HG02938 (cell line): ENCODE results near the gene DGKG.
A peak's percentile ranks its signal among the peaks of the same experiment; 100 is the strongest.

Source experiments
- ATAC-seq: cut with Tn5 transposase; IDR thresholded peaks from one replicate; pipeline ENCODE4 v1.9.1; 2021; ENCODE audit warnings: mild to moderate bottlenecking, moderate library complexity; ENCODE audit not compliant: unreplicated experiment

Gene DGKG

DNA sequence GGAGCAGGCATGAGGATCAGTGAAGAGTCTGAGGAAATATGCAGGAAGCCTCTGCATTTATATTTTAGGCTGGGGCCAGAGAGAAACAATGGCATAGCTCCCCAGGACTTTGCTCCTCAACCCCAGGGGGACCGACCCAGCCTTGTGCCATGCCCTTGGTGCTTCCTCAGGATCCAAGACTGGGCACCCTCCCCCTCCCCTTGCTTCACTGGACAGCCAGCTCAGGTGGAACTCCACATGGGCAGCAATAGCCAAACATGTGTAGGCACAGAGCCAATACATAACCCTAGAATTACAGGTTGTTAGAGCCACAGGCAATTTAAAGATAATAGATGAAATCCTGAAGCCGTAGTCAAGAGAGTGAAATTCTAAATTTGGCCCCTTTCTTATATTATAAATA lies 180.1 kb downstream of the DGKG start:
- no peak for ATAC-seq

DNA sequence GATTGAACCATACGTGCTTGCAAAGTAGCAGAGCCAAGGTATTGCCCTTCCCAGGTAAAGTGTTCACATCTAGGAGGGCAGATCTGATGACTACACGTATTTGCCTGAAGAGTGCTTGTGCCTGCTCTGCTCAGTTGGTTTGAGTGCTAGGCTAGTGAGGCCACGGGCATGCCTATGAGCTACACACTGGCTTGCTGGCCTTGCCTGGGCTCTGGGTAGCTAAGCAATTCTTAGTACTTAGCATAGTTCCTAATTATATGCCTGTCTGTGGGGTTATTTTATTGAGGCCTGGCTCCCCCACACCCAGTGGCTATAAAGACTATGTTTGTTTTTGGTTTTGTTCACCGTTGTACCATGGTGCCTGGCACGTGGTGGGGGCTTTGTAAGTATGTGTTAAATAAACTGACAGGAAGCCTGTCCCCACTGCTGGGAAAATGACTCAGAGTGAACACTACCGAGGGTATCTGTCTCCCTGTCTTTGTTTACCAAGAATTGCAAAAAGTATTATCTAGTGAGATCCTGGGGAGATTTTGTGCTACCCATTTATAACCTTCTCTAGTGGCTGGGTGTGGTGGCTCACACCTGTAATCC lies 181.0 kb downstream of the DGKG start:
- ATAC-seq, result no peak

DNA sequence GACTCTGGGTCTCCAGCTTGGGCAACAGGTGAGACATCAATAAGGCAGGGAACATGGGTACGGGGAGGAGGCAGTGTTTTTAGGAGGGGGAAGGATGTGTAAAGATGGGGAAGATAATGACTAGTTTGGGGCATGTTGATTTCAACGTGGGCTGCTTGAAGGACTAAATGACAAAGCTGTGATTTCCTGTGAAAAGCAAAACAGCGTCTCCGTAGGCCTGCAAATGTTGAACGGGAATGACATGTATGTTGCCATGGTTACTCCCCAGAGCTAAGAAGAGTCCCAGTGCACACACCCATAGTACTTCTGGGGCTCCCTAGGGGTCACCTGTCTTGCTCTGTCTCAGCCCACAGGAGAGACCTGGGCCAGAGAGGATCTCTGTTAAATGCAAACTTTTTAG lies 181.9 kb downstream of the DGKG start:
- ATAC-seq, result no peak

DNA sequence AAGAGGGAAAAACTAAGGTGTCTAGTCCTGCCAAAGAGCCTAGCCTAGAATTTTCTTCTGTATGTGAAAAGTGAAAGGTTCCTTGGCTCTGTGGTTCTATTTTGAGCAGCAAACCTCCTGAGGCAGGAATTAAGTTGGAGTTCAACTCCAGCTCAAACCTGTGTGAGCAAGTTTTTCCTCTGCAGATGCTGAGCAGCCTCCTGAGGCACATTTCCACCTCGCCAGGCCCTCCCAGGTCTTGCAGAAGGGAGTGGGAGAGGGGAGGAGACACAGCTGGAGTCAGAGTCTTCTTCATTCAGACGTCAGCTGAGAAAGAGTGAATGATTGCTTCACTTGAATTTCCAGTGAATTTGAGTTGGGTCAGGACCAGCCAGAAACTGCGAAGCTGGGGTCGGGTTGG lies 183.6 kb downstream of the DGKG start:
- ATAC-seq, result no peak

DNA sequence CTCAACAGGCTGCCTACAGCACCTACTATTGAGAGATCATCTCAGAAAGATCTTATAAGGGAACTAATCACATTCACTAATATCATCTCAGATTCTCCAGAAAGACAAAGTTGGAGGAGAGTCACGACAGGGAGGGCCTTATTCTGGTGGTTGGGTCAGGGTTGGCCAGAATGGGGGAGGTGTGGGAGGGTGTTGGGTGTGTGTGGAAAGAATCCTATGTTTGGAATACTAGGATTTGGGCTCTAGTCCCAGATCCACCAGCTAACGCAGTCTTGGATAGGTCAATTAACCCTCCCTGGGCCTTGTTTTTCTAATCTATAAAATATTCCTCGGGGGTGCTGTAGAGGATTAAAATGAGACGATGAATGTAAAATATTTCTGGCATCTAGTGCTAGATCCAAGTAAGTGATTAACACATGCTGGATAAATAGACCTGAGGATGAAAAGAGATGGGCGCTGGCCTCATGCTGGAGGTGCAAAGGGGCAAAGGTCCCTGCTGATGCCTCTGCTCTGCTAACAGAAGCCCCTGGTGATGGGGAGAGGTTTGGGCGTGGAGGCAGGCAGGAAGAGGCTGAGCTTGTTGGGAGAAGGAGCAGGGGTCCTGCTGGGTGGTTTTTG lies 185.6 kb downstream of the DGKG start:
- no peak for ATAC-seq

DNA sequence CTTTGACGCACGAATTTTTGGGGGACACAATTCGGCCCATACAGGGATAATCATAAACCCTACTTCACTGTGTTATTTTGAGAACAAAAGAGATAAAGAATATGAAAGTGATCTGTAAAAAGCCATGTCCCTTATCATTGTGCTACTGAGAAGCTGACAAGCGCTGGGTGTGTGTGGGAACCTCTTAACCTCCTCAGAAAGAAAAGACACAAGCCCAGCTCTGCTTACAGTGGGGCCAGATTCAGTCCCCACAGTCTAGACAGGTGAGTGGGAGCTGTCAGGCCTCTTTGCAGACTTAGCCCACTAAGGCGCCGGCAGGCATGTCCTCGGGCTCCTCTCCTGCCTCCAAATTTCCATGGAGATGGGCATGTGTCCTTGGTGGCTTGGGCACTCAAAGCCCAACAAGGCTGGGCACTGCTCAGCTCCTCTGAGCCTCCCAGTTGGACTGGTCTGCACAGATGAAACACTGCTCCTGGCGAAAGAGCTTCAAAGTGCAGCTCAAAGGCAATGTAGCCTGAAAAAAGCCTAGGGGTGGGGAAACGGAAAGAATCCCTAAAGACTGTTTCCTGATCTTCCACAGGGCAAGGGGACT lies 188.7 kb downstream of the DGKG start:
- no peak for ATAC-seq

DNA sequence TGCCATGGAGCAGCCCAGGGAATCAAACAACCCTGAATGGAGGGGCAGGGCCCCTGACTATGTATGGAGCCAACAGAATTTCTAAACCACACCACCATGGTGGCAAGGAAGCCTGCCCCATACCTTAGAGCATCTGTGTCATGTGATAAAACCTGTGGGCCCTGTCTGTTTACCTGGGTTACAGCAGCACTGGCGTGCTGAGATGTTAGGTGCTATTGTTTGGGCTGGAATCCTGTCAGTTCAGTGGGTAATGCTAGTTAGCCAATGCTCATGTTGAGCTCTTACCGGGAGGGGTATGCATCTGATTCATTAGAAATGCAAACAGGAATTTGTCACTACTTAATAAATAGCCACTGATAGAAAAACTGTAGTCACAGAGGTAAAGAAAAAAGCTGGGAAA lies 189.7 kb downstream of the DGKG start:
- no peak for ATAC-seq

DNA sequence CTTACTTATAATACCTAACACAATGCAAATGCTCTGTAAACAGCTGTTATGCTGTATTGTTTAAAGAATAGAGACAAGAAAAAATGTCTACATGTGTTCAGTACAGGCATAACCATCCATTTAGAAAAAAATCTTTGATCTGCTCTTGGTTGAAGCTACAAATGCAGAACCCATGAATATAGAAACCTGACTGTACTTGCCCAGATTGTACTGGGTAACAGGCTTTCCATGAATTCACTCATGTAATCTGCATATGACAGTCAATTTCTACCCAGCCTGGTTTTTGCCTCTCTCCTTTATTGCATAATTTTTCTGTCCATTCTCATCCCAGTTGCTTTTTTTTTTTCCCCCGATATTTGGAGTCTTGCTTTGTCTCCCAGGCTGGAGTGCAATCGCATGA lies 190.5 kb downstream of the DGKG start:
- ATAC-seq, result no peak

DNA sequence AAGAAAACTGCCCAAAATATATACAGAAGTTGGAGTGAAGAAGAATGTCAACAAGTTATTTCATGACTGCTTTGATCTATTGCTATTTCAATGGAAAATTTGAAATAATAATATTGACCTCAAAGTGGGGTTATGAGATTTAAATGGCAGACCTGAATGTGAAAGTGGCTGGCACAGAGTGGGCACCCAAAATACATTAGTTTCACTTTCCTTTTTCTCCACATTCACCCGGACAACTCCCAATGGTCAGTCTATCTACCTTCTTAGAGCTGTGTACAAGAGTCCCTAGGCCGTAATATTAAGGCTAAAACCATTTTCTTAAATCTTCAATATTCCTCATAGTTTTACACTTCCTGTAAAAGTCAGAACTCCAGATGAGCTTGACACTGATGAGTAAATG lies 191.5 kb downstream of the DGKG start:
- no peak for ATAC-seq

DNA sequence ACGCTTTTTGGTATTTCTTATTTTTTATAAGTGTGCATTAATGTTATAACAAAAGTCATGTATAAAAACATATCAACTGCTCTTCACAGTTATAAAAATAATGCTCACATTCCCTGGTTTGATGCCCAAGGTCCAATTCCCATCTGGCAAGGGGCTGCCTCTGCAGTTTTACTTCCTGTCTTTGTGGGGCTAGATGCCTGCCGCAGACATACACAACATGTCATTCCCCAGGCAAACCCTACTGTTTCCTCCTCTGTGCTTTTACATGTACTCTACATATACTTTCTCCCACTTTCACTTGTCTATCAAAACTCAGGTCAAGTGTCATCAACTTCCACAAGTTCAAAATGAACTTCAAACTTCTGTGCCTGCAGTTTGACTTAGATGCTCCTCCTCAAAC lies 192.7 kb downstream of the DGKG start:
- no peak for ATAC-seq

DNA sequence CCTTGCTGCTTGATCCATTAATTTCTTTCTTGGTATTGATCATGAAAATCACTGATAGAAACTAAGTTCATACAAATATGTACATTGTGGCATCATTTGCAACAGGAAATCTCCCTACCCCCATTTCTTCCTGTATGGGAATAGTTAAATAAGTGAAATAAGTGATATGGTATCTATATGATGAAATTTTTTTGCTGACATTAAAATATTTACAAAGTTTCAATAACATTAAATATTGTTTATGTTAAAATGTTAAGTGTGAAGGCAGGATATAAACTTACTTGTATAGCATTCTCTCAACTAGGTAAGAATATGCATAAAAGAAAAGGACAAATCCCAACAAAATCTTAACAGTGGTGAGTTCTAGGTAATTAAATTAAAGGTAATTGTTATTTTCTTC lies 193.1 kb downstream of the DGKG start:
- no peak for ATAC-seq

DNA sequence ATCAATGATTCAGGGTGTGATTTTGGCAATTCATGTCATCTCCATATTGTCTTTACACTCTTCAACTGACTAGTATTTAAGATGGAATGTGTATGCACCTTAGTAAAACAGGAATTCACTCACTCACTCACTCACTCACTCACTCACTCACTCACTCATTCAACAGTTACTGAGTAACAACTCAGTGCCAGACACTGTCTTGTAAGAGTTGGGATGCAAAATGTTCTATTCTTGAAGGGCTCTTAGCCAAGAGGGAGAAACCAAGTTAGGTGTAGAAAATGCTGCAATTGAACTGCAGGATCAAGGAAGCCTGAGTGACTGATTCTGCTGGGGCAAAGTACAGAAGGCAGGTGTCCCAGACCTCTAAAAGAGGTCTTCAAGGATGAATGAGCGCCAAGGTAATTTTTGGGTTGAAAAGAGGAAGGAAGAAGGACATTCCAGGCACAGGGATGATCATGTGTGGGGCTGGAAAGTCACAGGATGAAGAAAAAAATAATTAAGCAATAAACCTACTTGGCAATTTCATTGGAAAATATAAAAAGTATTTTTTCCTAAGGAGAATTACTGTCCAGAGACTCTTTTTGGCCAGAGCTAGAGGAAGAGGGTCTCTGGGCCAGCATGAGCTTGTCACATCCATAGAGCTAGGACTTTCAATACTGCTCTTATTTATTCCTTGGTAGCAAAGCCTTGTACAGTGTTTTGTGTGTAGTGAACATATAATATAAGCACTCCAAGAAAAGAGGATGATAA lies 194.2 kb downstream of the DGKG start:
- ATAC-seq, result no peak

DNA sequence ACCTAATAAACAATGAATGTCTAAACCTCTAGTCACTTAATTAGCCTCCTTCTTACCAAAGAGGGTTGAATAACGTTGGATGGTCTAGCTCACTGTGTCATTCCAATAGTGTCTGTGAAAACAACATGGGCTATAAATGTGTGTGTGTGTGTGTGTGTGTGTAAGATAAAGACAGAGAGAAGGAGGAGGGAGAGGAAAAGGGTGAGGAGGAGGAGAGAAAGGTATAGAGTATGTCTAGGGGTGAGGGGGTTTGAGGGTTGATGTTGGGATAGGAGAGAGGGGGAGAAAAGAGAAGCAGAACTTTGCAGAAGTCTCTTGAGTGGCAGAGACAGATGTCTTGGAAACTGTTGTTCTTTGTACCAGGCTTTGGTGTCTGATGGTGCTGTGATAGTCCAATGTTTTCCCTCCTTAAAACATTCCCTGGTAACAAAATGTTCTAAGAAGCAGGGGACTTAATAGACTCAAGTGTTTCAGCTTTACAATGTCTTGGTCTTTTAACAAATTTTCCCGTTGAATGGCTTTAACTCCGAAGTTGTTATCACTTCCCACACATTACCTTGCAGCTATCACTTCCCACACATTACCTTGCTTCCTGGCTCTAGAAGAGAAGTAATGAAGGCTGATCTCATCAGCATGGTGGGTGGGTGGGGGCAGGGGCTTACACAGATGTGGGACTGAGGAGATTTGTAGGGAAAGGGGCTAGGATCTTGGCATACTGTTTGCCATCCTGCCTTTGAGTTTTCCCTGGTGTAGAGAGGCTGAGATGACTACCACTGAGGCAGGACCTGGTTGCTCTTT lies 195.3 kb downstream of the DGKG start:
- ATAC-seq, result no peak

DNA sequence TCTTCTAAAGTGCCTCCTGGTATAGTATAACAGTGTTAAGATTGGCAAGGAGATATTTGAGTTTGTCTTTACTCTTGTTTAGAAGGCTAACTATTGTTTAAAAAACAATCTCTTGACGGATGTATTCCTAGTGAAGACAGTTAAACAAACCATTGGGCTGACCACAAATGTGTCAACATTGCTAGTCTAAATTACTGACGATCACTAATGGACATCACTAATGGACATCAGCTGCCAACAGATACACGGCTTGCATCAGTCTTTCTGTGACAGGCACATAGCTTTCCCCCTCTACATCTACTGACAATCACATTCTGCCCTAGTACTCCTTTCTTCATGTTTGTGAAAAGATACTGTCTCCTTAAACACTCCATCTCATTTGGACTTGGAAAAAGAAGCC lies 196.0 kb downstream of the DGKG start:
- no peak for ATAC-seq

DNA sequence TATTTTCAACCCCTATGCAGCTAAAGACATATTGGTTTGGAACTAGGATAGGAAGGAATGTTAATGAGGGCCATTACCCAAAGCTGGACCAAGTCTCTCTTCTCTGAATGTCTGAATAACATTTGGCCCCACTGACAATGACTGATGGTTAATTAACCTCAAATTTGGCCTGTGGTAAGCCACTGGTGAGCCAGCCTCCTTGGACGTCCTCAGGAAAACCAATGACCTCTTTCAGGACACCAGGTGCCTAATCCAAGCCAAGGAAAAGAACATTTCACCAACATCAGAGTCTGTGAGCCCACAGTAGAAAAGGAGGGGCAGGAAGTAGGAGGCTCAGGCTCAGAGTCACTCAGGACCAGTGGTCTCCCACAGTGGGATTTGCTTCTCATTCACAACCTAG lies 196.7 kb downstream of the DGKG start:
- ATAC-seq, result no peak

DNA sequence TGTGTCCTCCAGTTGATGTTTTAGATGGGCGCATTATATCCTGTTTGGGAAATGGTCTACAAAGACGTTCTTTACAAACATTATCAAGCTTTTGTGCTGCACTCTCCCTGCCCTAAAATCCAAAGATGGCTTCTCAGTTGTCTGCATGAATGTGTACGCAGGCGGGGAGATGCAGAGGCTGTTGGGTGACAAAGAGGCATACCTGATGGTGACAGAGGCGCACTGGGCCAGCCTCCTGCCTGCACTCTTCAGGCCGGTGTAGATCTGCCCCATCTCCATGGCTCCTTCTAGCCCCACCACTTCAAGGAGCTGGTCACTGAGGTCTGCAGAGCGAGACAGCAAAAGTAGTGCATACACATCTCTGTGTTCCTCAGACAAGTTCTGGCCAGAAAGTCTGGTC lies 197.3 kb downstream of the DGKG start:
- ATAC-seq, result no peak

DNA sequence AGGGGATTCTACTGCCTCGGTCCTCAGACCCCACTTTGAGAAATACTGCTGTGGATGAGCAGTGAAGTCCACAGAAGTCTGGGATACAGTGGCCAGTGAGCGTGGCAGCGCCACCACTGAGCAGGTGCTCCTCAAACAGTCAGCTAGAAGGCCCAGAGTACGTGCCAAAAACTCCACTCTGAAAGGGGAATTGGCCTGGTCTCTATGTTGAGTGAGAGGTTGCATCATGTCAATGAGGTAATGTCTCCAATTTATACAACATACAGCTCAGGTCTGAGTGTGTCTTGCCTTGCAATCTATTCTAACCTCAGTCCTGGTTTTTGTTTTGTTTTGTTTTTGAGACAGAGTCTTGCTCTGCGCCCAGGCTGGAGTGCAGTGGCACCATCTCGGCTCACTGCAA lies 199.8 kb downstream of the DGKG start:
- ATAC-seq, result no peak

DNA sequence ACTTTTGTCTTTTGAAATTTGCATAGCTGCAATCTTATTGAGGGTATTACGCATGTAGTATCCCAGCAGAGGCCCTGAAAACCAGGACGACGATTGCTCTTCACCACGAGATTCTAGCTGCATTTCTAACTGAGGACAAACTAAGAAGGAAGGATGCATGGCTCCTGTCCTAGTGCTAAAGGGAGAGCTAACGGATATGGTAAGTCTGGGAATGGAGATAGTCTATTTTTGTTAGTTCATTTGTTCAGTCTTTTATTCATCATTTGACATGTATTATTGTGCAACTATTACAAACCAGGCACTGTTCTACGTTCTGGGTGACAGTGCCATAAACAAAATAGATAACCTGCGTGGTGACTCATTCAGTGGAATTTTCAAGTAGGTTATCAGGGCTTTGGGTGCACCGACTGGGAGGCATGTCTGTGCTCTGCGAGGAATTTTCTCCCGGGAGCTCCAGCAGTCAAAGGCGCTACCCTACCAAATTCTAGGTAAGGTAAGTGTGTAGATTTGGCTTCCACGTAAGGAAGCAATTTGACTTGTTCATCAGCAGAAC lies 201.3 kb downstream of the DGKG start:
- no peak for ATAC-seq

DNA sequence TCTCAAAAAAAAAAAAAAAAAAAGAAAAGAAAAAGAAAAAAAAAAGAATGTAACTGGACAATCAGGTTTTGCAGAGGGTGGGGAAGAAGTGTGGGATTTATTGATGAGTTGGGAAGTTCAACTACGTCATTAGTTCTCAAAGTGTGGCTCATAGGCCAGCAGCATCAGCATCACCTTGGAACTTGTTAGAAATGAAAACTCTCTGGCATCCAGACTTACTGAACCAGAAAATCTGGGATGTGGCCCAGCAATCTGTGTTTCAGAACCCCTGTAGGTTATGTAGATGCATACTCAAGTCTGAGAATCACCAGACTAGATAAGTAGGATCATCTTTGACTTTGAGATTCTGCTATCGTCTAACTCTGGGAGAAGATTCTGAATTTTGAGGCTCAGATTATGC lies 207.4 kb downstream of the DGKG start:
- no peak for ATAC-seq

DNA sequence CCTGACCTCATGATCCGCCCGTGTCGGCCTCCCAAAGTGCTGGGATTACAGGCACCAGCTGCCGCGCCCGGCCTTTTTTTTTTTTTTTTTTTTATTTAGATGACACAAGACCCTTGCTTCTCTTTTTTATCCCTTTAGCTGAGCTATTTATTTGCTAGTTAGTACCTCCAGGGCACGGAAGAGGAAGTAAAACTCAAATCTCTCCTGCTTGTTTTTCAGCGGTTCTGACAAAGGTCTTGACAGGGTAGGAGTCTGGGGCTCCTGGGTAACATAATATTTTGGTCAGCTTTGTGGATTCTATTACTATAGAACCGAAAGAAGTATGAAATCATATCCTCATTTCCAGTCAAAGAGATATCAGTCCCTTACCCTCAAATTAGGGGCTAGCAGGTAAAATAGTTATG lies 209.1 kb downstream of the DGKG start:
- peak; percentile 95 for ATAC-seq

DNA sequence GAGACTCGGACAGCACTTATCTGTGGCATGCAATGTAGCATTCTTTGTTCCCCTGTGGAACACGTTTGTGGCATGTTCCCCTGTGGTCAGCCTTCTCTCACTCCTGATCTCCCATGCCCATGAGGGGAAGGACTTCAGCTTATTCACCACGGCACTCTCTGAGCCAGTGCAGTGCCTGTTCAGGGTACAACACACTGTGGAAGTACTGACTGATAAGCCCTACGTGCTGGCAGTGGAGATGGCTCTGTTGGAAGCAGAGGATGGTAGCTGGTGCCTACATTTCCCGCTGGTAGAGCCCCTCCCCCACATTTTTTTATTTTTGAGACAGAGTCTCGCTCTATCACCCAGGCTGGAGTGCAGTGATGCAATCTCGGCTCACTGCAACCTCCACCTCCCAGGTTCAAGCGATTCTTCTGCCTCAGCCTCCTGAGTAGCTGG lies 209.7 kb downstream of the DGKG start:
- ATAC-seq, result peak; percentile 27
